Esophagus squamous epithelium (tissue), 4 donors: ENCODE measurements around the gene GAL3ST2.

ENCODE experiments used
- POLR2A ChIP-seq, 4 donors: fragments of 450-650 bp; IDR thresholded peaks; one replicate each; pipeline ENCODE4 v1.6.1; 2017; ENCODE audit warnings: antibody characterized with exemption in 4 of 4, mild to moderate bottlenecking in 4 of 4, moderate library complexity in 3 of 4
- TF ChIP-seq, protein P1 (sequence below), 6 experiments: fragments of 450-650 bp in 4 of 6; fragments of 200-600 bp in 2 of 6; sonication (generic) in 2 of 6; IDR thresholded peaks; one replicate each; pipeline ENCODE4 v1.5.1; 2016 to 2019; ENCODE audit warnings: antibody characterized with exemption in 6 of 6, mild to moderate bottlenecking in 4 of 6, moderate library complexity in 4 of 6

DNA sequence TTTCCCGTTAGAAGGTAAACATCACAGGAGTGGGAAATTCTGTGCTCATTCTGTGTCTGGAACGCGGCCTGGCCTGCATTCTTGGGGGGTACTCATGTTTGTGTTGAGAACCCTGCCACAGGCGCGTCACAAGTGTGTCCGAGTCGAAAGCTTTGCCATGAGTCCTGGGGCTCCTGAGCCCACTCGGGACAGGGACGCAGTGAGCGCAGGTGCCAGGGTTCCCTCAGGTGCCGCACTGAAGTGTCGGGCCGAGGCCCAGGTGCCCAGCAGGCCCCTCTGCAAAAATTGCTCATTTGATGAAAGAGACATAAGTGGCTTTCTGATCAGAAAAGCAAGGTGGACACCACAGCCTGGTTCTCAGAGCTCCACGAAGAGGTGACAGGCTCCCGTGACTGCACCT, 37.4 kb upstream of the GAL3ST2 start:
- TF ChIP-seq, protein P1, sequence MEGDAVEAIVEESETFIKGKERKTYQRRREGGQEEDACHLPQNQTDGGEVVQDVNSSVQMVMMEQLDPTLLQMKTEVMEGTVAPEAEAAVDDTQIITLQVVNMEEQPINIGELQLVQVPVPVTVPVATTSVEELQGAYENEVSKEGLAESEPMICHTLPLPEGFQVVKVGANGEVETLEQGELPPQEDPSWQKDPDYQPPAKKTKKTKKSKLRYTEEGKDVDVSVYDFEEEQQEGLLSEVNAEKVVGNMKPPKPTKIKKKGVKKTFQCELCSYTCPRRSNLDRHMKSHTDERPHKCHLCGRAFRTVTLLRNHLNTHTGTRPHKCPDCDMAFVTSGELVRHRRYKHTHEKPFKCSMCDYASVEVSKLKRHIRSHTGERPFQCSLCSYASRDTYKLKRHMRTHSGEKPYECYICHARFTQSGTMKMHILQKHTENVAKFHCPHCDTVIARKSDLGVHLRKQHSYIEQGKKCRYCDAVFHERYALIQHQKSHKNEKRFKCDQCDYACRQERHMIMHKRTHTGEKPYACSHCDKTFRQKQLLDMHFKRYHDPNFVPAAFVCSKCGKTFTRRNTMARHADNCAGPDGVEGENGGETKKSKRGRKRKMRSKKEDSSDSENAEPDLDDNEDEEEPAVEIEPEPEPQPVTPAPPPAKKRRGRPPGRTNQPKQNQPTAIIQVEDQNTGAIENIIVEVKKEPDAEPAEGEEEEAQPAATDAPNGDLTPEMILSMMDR (IDR thresholded peaks at IDR 0.05): no peak
- no peak for TF ChIP-seq POLR2A (IDR thresholded peaks at IDR 0.05)
